Measurements from ENCODE around the gene ARHGAP27. TPM values are rescaled to one million over a fixed set of nuclear protein-coding genes. Genes with fewer than 3 reads are reported as not detected.

The ARHGAP27 gene
- total and polyA plus RNA-seq, 2 of the 13 experiments (the other 11 are each of a cell fraction or from before 2014, with no cell fraction given): 15.5 to 18.9 TPM

GRCh38 chr17:45428050-45428617, 4.5 kb downstream of the ARHGAP27 start (continued):
- TF ChIP-seq ZNF296 (CRISPR knock-in tag; conservative IDR thresholded peaks at IDR 0.05): no peak
- no peak for TF ChIP-seq JARID2 (CRISPR knock-in tag; IDR thresholded peaks at IDR 0.05; ENCODE audit: insufficient replicate concordance)
- TF ChIP-seq ZNF740 (CRISPR knock-in tag; IDR thresholded peaks at IDR 0.05): no peak
- no peak for TF ChIP-seq BRD4 (CRISPR knock-in tag; IDR thresholded peaks at IDR 0.05)
- TF ChIP-seq POLR2A (IDR thresholded peaks at IDR 0.05; ENCODE audit: insufficient read depth in 1 of 2, low read depth in 2 of 2, low read length in 2 of 2): no peak
- no peak for TF ChIP-seq PHF20 (CRISPR knock-in tag; IDR thresholded peaks at IDR 0.05)
- no peak for TF ChIP-seq ATF4 (CRISPR knock-in tag; IDR thresholded peaks at IDR 0.05)
- no peak for TF ChIP-seq REL (CRISPR knock-in tag; conservative IDR thresholded peaks at IDR 0.05)
- TF ChIP-seq ASH2L (IDR thresholded peaks at IDR 0.05; ENCODE audit: insufficient read length, low read depth, low read length): no peak
- no peak for TF ChIP-seq ZNF839 (CRISPR knock-in tag; IDR thresholded peaks at IDR 0.05; ENCODE audit: borderline replicate concordance)
- no peak for TF ChIP-seq HCFC1 (IDR thresholded peaks at IDR 0.05; ENCODE audit: low read depth, low read length)
- no peak for TF ChIP-seq PBX3 (CRISPR knock-in tag; IDR thresholded peaks at IDR 0.05; ENCODE audit: borderline replicate concordance)
- TF ChIP-seq RORA (CRISPR knock-in tag; IDR thresholded peaks at IDR 0.05): no peak
- 0 out of 2 replicates have a peak, but pooled peaks have one; percentile 47 for TF ChIP-seq MTF2 (CRISPR knock-in tag; IDR thresholded peaks at IDR 0.05; ENCODE audit: borderline replicate concordance)
- peak; percentile 100 for TF ChIP-seq CTCF (CRISPR knock-in tag; IDR thresholded peaks at IDR 0.05)
- TF ChIP-seq POLR2G (IDR thresholded peaks at IDR 0.05; ENCODE audit: low read depth, low read length): no peak
- no peak for TF ChIP-seq RFX1 (IDR thresholded peaks at IDR 0.05)
- TF ChIP-seq ZMYM4 (CRISPR knock-in tag; IDR thresholded peaks at IDR 0.05): no peak; the same call in 1 of the 2 replicates
- no peak; the same call in 1 of the 2 replicates for TF ChIP-seq ZFY (CRISPR knock-in tag; IDR thresholded peaks at IDR 0.05)
- no peak for TF ChIP-seq ZNF160 (CRISPR knock-in tag; IDR thresholded peaks at IDR 0.05)
- no peak for TF ChIP-seq IRX3 (CRISPR knock-in tag; IDR thresholded peaks at IDR 0.05; ENCODE audit: borderline replicate concordance, low read depth)
- no peak for TF ChIP-seq NFIC (IDR thresholded peaks at IDR 0.05; ENCODE audit: low read length)
- no peak for TF ChIP-seq ZNF275 (CRISPR knock-in tag; IDR thresholded peaks at IDR 0.05; ENCODE audit: borderline replicate concordance)
- no peak for TF ChIP-seq CREB3 (CRISPR knock-in tag; IDR thresholded peaks at IDR 0.05)
- no peak for TF ChIP-seq SAFB2 (CRISPR knock-in tag; IDR thresholded peaks at IDR 0.05; ENCODE audit: borderline replicate concordance, low read depth)

Data from HepG2 (cell line).